A549 (cell line): ENCODE results near the gene TDRD3.

ENCODE experiments used
- CHD2 ChIP-seq: fragments of 150-350 bp; IDR thresholded peaks from 2 replicates; pipeline ENCODE4 v1.6.1; 2014; ENCODE audit warnings: low read length; ENCODE audit not compliant: partially characterized antibody
- CTCF ChIP-seq: fragments of >200 bp; sonication (Bioruptor Twin); formaldehyde crosslinking; IDR thresholded peaks from 3 replicates; pipeline ENCODE4 v1.5.1; 2016
- ELK1 ChIP-seq: fragments of 150-350 bp; IDR thresholded peaks from 2 replicates; pipeline ENCODE4 v1.6.1; 2014; ENCODE audit warnings: low read depth, mild to moderate bottlenecking, low read length
- HDAC2 ChIP-seq: fragments of 200-600 bp; sonication (generic); IDR thresholded peaks from 2 replicates; pipeline ENCODE4 v1.6.1; 2016
- POLR2A ChIP-seq: IDR thresholded peaks from 2 replicates; pipeline ENCODE4 v1.6.1; 2012; ENCODE audit warnings: mild to moderate bottlenecking, low read length
- SMC3 ChIP-seq: fragments of >200 bp; sonication (Bioruptor Twin); formaldehyde crosslinking; IDR thresholded peaks from 3 replicates; pipeline ENCODE4 v1.6.1; 2018; ENCODE audit warnings: inconsistent platforms
- TF ChIP-seq, protein P1 (sequence below): fragments of 200-600 bp; sonication (generic); IDR thresholded peaks from 2 replicates; pipeline ENCODE4 v1.6.1; 2016; ENCODE audit warnings: antibody characterized with exemption, mild to moderate bottlenecking, moderate library complexity
- TF ChIP-seq, protein P2 (sequence below): IDR thresholded peaks from 2 replicates; pipeline ENCODE4 v1.6.1; 2012

DNA sequence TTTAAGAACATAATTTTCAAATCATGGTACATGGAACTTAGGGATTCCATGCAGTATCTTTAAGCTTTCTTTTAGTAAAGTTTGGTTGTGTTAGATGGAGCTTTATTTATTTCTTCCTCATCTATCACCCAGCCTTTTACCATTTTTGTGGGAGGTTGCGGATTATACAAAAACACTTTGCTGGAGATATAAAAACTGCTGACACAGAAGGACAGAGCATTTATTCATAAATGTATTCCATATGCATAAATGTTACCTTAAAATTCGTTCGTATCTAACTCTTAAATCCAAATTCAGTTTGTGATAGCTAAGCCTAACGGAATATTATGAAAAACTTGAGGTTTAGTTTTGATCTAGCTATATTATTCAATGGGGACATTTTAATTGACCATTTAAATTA lies 143.3 kb downstream of the TDRD3 start:
- TF ChIP-seq, protein P1, sequence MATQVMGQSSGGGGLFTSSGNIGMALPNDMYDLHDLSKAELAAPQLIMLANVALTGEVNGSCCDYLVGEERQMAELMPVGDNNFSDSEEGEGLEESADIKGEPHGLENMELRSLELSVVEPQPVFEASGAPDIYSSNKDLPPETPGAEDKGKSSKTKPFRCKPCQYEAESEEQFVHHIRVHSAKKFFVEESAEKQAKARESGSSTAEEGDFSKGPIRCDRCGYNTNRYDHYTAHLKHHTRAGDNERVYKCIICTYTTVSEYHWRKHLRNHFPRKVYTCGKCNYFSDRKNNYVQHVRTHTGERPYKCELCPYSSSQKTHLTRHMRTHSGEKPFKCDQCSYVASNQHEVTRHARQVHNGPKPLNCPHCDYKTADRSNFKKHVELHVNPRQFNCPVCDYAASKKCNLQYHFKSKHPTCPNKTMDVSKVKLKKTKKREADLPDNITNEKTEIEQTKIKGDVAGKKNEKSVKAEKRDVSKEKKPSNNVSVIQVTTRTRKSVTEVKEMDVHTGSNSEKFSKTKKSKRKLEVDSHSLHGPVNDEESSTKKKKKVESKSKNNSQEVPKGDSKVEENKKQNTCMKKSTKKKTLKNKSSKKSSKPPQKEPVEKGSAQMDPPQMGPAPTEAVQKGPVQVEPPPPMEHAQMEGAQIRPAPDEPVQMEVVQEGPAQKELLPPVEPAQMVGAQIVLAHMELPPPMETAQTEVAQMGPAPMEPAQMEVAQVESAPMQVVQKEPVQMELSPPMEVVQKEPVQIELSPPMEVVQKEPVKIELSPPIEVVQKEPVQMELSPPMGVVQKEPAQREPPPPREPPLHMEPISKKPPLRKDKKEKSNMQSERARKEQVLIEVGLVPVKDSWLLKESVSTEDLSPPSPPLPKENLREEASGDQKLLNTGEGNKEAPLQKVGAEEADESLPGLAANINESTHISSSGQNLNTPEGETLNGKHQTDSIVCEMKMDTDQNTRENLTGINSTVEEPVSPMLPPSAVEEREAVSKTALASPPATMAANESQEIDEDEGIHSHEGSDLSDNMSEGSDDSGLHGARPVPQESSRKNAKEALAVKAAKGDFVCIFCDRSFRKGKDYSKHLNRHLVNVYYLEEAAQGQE = no peak
- no peak for TF ChIP-seq SMC3
- no peak for TF ChIP-seq POLR2A
- TF ChIP-seq ELK1 = no peak
- TF ChIP-seq CTCF = no peak
- TF ChIP-seq HDAC2 = no peak
- no peak for TF ChIP-seq CHD2
- TF ChIP-seq, protein P2, sequence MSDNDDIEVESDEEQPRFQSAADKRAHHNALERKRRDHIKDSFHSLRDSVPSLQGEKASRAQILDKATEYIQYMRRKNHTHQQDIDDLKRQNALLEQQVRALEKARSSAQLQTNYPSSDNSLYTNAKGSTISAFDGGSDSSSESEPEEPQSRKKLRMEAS = no peak
